ENCODE results near the gene SSTR3.

The SSTR3 gene

GRCh38 chr22:37185646-37186227 is 26.5 kb downstream of the SSTR3 start:
- Histone ChIP-seq H3K27ac (no peak overlapping the region), H3K4me3 (no peak overlapping the region)
- TF ChIP-seq CTCF (IDR thresholded peaks at IDR 0.05), result no peak
- no peak for DNase-seq (ENCODE audit: low spot score)

GRCh38 chr22:37184816-37185541 is 27.3 kb downstream of the SSTR3 start:
- Histone ChIP-seq H3K4me3 (no peak overlapping the region), H3K27ac (no peak overlapping the region)
- no peak for TF ChIP-seq CTCF (IDR thresholded peaks at IDR 0.05)
- no peak for DNase-seq (ENCODE audit: low spot score)

GRCh38 chr22:37184380-37184755 is 27.9 kb downstream of the SSTR3 start:
- Histone ChIP-seq H3K27ac (no peak overlapping the region), H3K4me3 (no peak overlapping the region)
- no peak for TF ChIP-seq CTCF (IDR thresholded peaks at IDR 0.05)
- no peak for DNase-seq (ENCODE audit: low spot score)

GRCh38 chr22:37183432-37184379 is 28.6 kb downstream of the SSTR3 start:
- Histone ChIP-seq H3K27ac (no peak overlapping the region), H3K4me3 (no peak overlapping the region)
- no peak for TF ChIP-seq CTCF (IDR thresholded peaks at IDR 0.05)
- DNase-seq (ENCODE audit: low spot score), result no peak

GRCh38 chr22:37182949-37183245 is 29.4 kb downstream of the SSTR3 start:
- no peak for DNase-seq (ENCODE audit: low spot score)
- Histone ChIP-seq H3K4me3 (no peak overlapping the region), H3K27ac (no peak overlapping the region)
- no peak for TF ChIP-seq CTCF (IDR thresholded peaks at IDR 0.05)

- DNase-seq (ENCODE audit: low spot score), result no peak
- no peak overlapping the region for H3K4me3 ChIP-seq
- no peak overlapping the region for H3K27ac ChIP-seq
- TF ChIP-seq CTCF (IDR thresholded peaks at IDR 0.05), result no peak
Measured at GRCh38 chr22:37182101-37182948, 30.0 kb downstream of the SSTR3 start.

Measured in coronary artery (tissue), 2 donors.